Measurements from ENCODE around the gene CTNNA1.

CTNNA1 gene

GRCh38 chr5:138935466-138935865 lies 182.2 kb downstream of the CTNNA1 start:
- no peak for DNase-seq

GRCh38 chr5:138936225-138936967 lies 183.2 kb downstream of the CTNNA1 start:
- no peak for DNase-seq

GRCh38 chr5:138936968-138937345 lies 183.7 kb downstream of the CTNNA1 start:
- DNase-seq = no peak

- DNase-seq = no peak
Measured at GRCh38 chr5:138937392-138938387, 184.5 kb downstream of the CTNNA1 start.

- no peak for DNase-seq
Measured at GRCh38 chr5:138938526-138938925, 185.3 kb downstream of the CTNNA1 start.

- DNase-seq = no peak
Measured at GRCh38 chr5:138942066-138942465, 188.8 kb downstream of the CTNNA1 start.

GRCh38 chr5:138942861-138943260 lies 189.6 kb downstream of the CTNNA1 start:
- DNase-seq = no peak

GRCh38 chr5:138943599-138944173 lies 190.5 kb downstream of the CTNNA1 start:
- DNase-seq = no peak

- DNase-seq = peak; percentile 14
Measured at GRCh38 chr5:138944527-138945322, 191.5 kb downstream of the CTNNA1 start.

GRCh38 chr5:138945421-138946240 lies 192.4 kb downstream of the CTNNA1 start:
- no peak for DNase-seq

- no peak for DNase-seq
Measured at GRCh38 chr5:138946241-138946623, 193.0 kb downstream of the CTNNA1 start.

- no peak for DNase-seq
Measured at GRCh38 chr5:138946831-138947560, 193.8 kb downstream of the CTNNA1 start.

- DNase-seq = no peak
Measured at GRCh38 chr5:138947780-138948179, 194.6 kb downstream of the CTNNA1 start.

- no peak for DNase-seq
Measured at GRCh38 chr5:138948471-138949222, 195.4 kb downstream of the CTNNA1 start.

- DNase-seq = no peak
Measured at GRCh38 chr5:138949223-138949574, 196.0 kb downstream of the CTNNA1 start.

GRCh38 chr5:138949988-138950387 lies 196.8 kb downstream of the CTNNA1 start:
- DNase-seq = no peak

- DNase-seq = no peak
Measured at GRCh38 chr5:138950421-138951031, 197.3 kb downstream of the CTNNA1 start.

- no peak for DNase-seq
Measured at GRCh38 chr5:138951091-138951985, 198.1 kb downstream of the CTNNA1 start.
